GM23338 (cell line): ENCODE data around the gene WT1. TPM values are rescaled to one million over a fixed set of nuclear protein-coding genes. Genes with fewer than 3 reads are reported as not detected.

Experiments
- ATAC-seq: fragments of 200-7000 bp; cut with Tn5 transposase; 3 replicates; pipeline ENCODE4 v1.9.1; 2020
- DNase-seq: peaks from one replicate; pipeline ENCODE4 v3.0.0-alpha.2; 2015; ENCODE audit warnings: low spot score
- H2AFZ ChIP-seq: fragments of 200-600 bp; sonication (generic); 2 replicates; pipeline ENCODE4 v1.8.0; 2016; ENCODE audit warnings: antibody characterized with exemption, mild to moderate bottlenecking, moderate library complexity
- H3F3A ChIP-seq: fragments of 200-600 bp; sonication (generic); replicated peaks from 2 replicates; pipeline ENCODE4 v1.8.0; 2017; ENCODE audit warnings: antibody characterized with exemption, mixed run types, low read depth
- H3K27ac ChIP-seq: fragments of 200-600 bp; sonication (generic); 2 replicates; pipeline ENCODE4 v1.6.1; 2016; ENCODE audit warnings: low read depth
- H3K27me3 ChIP-seq: fragments of 200-600 bp; sonication (generic); 2 replicates; pipeline ENCODE4 v1.8.0; 2016; ENCODE audit warnings: mild to moderate bottlenecking, mixed run types, moderate library complexity; ENCODE audit not compliant: insufficient read depth
- H3K36me3 ChIP-seq: fragments of 200-600 bp; sonication (generic); 2 replicates; pipeline ENCODE4 v1.8.0; 2016; ENCODE audit warnings: mild to moderate bottlenecking; ENCODE audit not compliant: insufficient read depth
- H3K4me1 ChIP-seq: fragments of 200-600 bp; sonication (generic); 2 replicates; pipeline ENCODE4 v1.8.0; 2016; ENCODE audit warnings: mild to moderate bottlenecking, moderate library complexity; ENCODE audit not compliant: insufficient read depth
- H3K4me2 ChIP-seq: fragments of 200-600 bp; sonication (generic); 2 replicates; pipeline ENCODE4 v1.7.1; 2017; ENCODE audit warnings: mixed run types
- H3K4me3 ChIP-seq: fragments of 200-600 bp; sonication (generic); 2 replicates; pipeline ENCODE4 v1.6.1; 2016; ENCODE audit warnings: mixed run types
- H3K79me2 ChIP-seq: fragments of 200-600 bp; sonication (generic); replicated peaks from 2 replicates; pipeline ENCODE4 v1.8.0; 2017; ENCODE audit warnings: mild to moderate bottlenecking; ENCODE audit not compliant: insufficient read depth
- H3K9me2 ChIP-seq: fragments of 200-600 bp; sonication (generic); 2 replicates; pipeline ENCODE4 v1.8.0; 2017; ENCODE audit not compliant: insufficient read depth
- H4K20me1 ChIP-seq: fragments of 200-600 bp; sonication (generic); replicated peaks from 2 replicates; pipeline ENCODE4 v1.8.0; 2017; ENCODE audit warnings: mild to moderate bottlenecking; ENCODE audit not compliant: insufficient read depth
- H3K27ac Mint-ChIP-seq: 2 replicates; pipeline ENCODE4 v1.8.0; 2020; ENCODE audit warnings: inconsistent platforms, mild to moderate bottlenecking, moderate library complexity, mixed read lengths
- H3K27me3 Mint-ChIP-seq: 3 replicates; pipeline ENCODE4 v1.8.0; 2022; ENCODE audit warnings: low read depth, mild to moderate bottlenecking, moderate library complexity, mixed read lengths, inconsistent platforms; ENCODE audit not compliant: insufficient read depth, poor library complexity
- H3K36me3 Mint-ChIP-seq: 3 replicates; pipeline ENCODE4 v1.8.0; 2021; ENCODE audit warnings: low read depth, mild to moderate bottlenecking, inconsistent platforms, moderate library complexity, mixed read lengths
- H3K4me1 Mint-ChIP-seq: 3 replicates; pipeline ENCODE4 v1.8.0; 2020; ENCODE audit warnings: mild to moderate bottlenecking, inconsistent platforms, mixed read lengths
- H3K4me3 Mint-ChIP-seq: 3 replicates; pipeline ENCODE4 v1.8.0; 2021; ENCODE audit warnings: moderate library complexity, mild to moderate bottlenecking, inconsistent platforms, mixed read lengths
- H3K9me3 Mint-ChIP-seq: 3 replicates; pipeline ENCODE4 v1.8.0; 2020; ENCODE audit warnings: moderate library complexity, mild to moderate bottlenecking, inconsistent platforms, mixed read lengths
- CREB1 ChIP-seq: fragments of 250-450 bp; sonication (Bioruptor Pico); IDR thresholded peaks from 2 replicates; pipeline ENCODE4 v1.5.0; 2020; ENCODE audit warnings: low read depth, mild to moderate bottlenecking, moderate library complexity
- EZH2 ChIP-seq: fragments of 200-600 bp; sonication (generic); IDR thresholded peaks from one replicate; pipeline ENCODE4 v1.8.0; 2017; ENCODE audit warnings: antibody characterized with exemption, mild to moderate bottlenecking, low read depth; ENCODE audit not compliant: unreplicated experiment
- EZH2phosphoT487 ChIP-seq: fragments of 200-600 bp; sonication (generic); IDR thresholded peaks from one replicate; pipeline ENCODE4 v1.8.1; 2018; ENCODE audit warnings: antibody characterized with exemption; ENCODE audit not compliant: unreplicated experiment
- JUNB ChIP-seq: IDR thresholded peaks from one replicate; pipeline ENCODE4 v1.6.1; 2016; ENCODE audit warnings: antibody characterized with exemption; ENCODE audit not compliant: unreplicated experiment
- NANOG ChIP-seq: IDR thresholded peaks from 2 replicates; pipeline ENCODE4 v1.6.1; 2016; ENCODE audit warnings: antibody characterized with exemption, borderline replicate concordance
- POLR2AphosphoS5 ChIP-seq: IDR thresholded peaks from 2 replicates; pipeline ENCODE4 v1.6.1; 2016; ENCODE audit warnings: antibody characterized with exemption, low read depth
- REST ChIP-seq: IDR thresholded peaks from one replicate; pipeline ENCODE4 v1.6.1; 2018; ENCODE audit warnings: antibody characterized with exemption; ENCODE audit not compliant: unreplicated experiment
- STAT1 ChIP-seq: IDR thresholded peaks from one replicate; pipeline ENCODE4 v1.6.1; 2016; ENCODE audit warnings: antibody characterized with exemption; ENCODE audit not compliant: unreplicated experiment
- ZNF114 ChIP-seq: fragments of 250-450 bp; sonication (Bioruptor Pico); IDR thresholded peaks from 2 replicates; pipeline ENCODE4 v1.5.0; 2020; ENCODE audit warnings: mild to moderate bottlenecking, moderate library complexity
- ZNF331 ChIP-seq: fragments of 250-450 bp; sonication (Bioruptor Pico); IDR thresholded peaks from 2 replicates; pipeline ENCODE4 v1.5.0; 2020; ENCODE audit warnings: low read depth, mild to moderate bottlenecking, moderate library complexity
- polyA plus RNA-seq: library from polyadenylated mRNA; unstranded; fragments of >200 nt; fragmentation: Nextera tagmentation; extraction: Ambion mirVana; gene quantifications from 2 replicates; pipeline ENCODE4 v1.2.1, GENCODE V29; 2016
- total RNA-seq: library from RNA; depleted of rRNA; stranded (reverse); fragments of >200 nt; shearing (Covaris generic); gene quantifications from 2 replicates; pipeline ENCODE4 v1.2.3, GENCODE V29; 2014
- TF ChIP-seq, protein P1 (sequence below): fragments of 250-450 bp; sonication (Bioruptor Pico); IDR thresholded peaks from 2 replicates; pipeline ENCODE4 v1.5.0; 2020; ENCODE audit warnings: mild to moderate bottlenecking, moderate library complexity
- TF ChIP-seq, protein P2 (sequence below), 2 experiments: fragments of 200-600 bp in 1 of 2; sonication (generic) in 1 of 2; conservative IDR thresholded peaks; 2 replicates each; pipeline versions ENCODE4 v1.5.1 to v1.6.1; 2016 to 2017; ENCODE audit warnings: antibody characterized with exemption in 2 of 2, low read depth in 2 of 2, mild to moderate bottlenecking in 2 of 2, moderate library complexity in 1 of 2
- TF ChIP-seq, protein P3 (sequence below): IDR thresholded peaks from 2 replicates; pipeline ENCODE4 v1.6.1; 2016; ENCODE audit warnings: antibody characterized with exemption

The WT1 gene
- total and polyA plus RNA-seq, 2 experiments from 2014 or later = 0.21 TPM; not detected in 1

GRCh38 chr11:32429477-32429876 is 5.9 kb downstream of the WT1 start:
- no peaks in the 10 kb centered on the region for H3K36me3 ChIP-seq
- Mint-ChIP-seq H3K4me3 (peak overlapping the region; percentile 41; the same call in 2 of the 3 replicates), H3K27me3 (peaks cover 100% of the 10 kb centered on the region), H3K9me3 (peaks cover 6% of the 10 kb centered on the region; the same call in 2 of the 3 replicates), H3K36me3 (peaks cover 3% of the 10 kb centered on the region; the same call in 1 of the 3 replicates), H3K4me1 (peaks cover 50% of the 10 kb centered on the region), H3K27ac (no peak overlapping the region)
- peaks cover 4% of the 10 kb centered on the region; the same call in 1 of the 2 replicates for H3F3A ChIP-seq
- DNase-seq (peak; percentile 15), ATAC-seq (no peak)
- no peak overlapping the region for H3K27ac ChIP-seq
- H2AFZ ChIP-seq = no peak overlapping the region
- H3K79me2 ChIP-seq = no peaks in the 10 kb centered on the region
- H3K4me2 ChIP-seq = no peak overlapping the region
- peaks cover 50% of the 10 kb centered on the region for H3K4me1 ChIP-seq
- no peaks in the 10 kb centered on the region for H3K9me2 ChIP-seq
- peaks cover 23% of the 10 kb centered on the region for H4K20me1 ChIP-seq
- H3K27me3 ChIP-seq = peaks cover 100% of the 10 kb centered on the region
- TF ChIP-seq EZH2 = no peak
- TF ChIP-seq, protein P1, sequence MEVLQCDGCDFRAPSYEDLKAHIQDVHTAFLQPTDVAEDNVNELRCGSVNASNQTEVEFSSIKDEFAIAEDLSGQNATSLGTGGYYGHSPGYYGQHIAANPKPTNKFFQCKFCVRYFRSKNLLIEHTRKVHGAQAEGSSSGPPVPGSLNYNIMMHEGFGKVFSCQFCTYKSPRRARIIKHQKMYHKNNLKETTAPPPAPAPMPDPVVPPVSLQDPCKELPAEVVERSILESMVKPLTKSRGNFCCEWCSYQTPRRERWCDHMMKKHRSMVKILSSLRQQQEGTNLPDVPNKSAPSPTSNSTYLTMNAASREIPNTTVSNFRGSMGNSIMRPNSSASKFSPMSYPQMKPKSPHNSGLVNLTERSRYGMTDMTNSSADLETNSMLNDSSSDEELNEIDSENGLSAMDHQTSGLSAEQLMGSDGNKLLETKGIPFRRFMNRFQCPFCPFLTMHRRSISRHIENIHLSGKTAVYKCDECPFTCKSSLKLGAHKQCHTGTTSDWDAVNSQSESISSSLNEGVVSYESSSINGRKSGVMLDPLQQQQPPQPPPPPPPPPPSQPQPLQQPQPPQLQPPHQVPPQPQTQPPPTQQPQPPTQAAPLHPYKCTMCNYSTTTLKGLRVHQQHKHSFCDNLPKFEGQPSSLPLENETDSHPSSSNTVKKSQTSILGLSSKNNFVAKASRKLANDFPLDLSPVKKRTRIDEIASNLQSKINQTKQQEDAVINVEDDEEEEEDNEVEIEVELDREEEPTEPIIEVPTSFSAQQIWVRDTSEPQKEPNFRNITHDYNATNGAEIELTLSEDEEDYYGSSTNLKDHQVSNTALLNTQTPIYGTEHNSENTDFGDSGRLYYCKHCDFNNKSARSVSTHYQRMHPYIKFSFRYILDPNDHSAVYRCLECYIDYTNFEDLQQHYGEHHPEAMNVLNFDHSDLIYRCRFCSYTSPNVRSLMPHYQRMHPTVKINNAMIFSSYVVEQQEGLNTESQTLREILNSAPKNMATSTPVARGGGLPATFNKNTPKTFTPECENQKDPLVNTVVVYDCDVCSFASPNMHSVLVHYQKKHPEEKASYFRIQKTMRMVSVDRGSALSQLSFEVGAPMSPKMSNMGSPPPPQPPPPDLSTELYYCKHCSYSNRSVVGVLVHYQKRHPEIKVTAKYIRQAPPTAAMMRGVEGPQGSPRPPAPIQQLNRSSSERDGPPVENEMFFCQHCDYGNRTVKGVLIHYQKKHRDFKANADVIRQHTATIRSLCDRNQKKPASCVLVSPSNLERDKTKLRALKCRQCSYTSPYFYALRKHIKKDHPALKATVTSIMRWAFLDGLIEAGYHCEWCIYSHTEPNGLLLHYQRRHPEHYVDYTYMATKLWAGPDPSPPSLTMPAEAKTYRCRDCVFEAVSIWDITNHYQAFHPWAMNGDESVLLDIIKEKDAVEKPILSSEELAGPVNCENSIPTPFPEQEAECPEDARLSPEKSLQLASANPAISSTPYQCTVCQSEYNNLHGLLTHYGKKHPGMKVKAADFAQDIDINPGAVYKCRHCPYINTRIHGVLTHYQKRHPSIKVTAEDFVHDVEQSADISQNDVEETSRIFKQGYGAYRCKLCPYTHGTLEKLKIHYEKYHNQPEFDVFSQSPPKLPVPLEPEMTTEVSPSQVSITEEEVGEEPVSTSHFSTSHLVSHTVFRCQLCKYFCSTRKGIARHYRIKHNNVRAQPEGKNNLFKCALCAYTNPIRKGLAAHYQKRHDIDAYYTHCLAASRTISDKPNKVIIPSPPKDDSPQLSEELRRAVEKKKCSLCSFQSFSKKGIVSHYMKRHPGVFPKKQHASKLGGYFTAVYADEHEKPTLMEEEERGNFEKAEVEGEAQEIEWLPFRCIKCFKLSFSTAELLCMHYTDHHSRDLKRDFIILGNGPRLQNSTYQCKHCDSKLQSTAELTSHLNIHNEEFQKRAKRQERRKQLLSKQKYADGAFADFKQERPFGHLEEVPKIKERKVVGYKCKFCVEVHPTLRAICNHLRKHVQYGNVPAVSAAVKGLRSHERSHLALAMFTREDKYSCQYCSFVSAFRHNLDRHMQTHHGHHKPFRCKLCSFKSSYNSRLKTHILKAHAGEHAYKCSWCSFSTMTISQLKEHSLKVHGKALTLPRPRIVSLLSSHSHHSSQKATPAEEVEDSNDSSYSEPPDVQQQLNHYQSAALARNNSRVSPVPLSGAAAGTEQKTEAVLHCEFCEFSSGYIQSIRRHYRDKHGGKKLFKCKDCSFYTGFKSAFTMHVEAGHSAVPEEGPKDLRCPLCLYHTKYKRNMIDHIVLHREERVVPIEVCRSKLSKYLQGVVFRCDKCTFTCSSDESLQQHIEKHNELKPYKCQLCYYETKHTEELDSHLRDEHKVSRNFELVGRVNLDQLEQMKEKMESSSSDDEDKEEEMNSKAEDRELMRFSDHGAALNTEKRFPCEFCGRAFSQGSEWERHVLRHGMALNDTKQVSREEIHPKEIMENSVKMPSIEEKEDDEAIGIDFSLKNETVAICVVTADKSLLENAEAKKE (CRISPR knock-in tag) = no peak
- TF ChIP-seq, protein P2, sequence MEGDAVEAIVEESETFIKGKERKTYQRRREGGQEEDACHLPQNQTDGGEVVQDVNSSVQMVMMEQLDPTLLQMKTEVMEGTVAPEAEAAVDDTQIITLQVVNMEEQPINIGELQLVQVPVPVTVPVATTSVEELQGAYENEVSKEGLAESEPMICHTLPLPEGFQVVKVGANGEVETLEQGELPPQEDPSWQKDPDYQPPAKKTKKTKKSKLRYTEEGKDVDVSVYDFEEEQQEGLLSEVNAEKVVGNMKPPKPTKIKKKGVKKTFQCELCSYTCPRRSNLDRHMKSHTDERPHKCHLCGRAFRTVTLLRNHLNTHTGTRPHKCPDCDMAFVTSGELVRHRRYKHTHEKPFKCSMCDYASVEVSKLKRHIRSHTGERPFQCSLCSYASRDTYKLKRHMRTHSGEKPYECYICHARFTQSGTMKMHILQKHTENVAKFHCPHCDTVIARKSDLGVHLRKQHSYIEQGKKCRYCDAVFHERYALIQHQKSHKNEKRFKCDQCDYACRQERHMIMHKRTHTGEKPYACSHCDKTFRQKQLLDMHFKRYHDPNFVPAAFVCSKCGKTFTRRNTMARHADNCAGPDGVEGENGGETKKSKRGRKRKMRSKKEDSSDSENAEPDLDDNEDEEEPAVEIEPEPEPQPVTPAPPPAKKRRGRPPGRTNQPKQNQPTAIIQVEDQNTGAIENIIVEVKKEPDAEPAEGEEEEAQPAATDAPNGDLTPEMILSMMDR (conservative IDR thresholded peaks at IDR 0.05; ENCODE audit: low read depth in 2 of 2) = no peak
- TF ChIP-seq POLR2AphosphoS5 = no peak
- TF ChIP-seq EZH2phosphoT487 = no peak
- no peak for TF ChIP-seq CREB1
- TF ChIP-seq ZNF114 (CRISPR knock-in tag) = no peak
- TF ChIP-seq ZNF331 (CRISPR knock-in tag) = no peak
- no peak for TF ChIP-seq JUNB
- TF ChIP-seq STAT1 = no peak
- TF ChIP-seq, protein P3, sequence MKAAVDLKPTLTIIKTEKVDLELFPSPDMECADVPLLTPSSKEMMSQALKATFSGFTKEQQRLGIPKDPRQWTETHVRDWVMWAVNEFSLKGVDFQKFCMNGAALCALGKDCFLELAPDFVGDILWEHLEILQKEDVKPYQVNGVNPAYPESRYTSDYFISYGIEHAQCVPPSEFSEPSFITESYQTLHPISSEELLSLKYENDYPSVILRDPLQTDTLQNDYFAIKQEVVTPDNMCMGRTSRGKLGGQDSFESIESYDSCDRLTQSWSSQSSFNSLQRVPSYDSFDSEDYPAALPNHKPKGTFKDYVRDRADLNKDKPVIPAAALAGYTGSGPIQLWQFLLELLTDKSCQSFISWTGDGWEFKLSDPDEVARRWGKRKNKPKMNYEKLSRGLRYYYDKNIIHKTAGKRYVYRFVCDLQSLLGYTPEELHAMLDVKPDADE = no peak
- TF ChIP-seq NANOG = no peak
- no peak for TF ChIP-seq REST
- no peak overlapping the region; the same call in 1 of the 2 replicates for H3K4me3 ChIP-seq
